K562 (cell line): ENCODE results near the gene SLBP. TPM values are rescaled to one million over a fixed set of nuclear protein-coding genes. Genes with fewer than 3 reads are reported as not detected.

Experiments
- ATAC-seq: fragments of 200-7000 bp; cut with Tn5 transposase; 3 replicates; pipeline ENCODE4 v1.9.1; 2020; ENCODE audit warnings: moderate library complexity
- BruUV-seq: library from RNA; stranded (reverse); fragments of 400-500 nt; replicated peaks from 2 replicates; lab custom pipeline; 2021; lab: Mats Ljungman, UMichigan
- CTCF ChIA-PET: fragments of 300-600 bp; formaldehyde crosslinking; extraction: SDS; loops from one replicate; lab custom pipeline; 2021; ENCODE audit warnings: low intra/inter-chr PET ratio; lab: Yijun Ruan, JAX
- POLR2A ChIA-PET: fragments of 300-600, 350-650 bp; sonication (Branson Sonifier 250); formaldehyde crosslinking; extraction: SDS; loops from one replicate; lab custom pipeline; 2021; ENCODE audit warnings: antibody characterized with exemption, inconsistent platforms; lab: Yijun Ruan, JAX
- DNase-seq, 4 experiments: peaks; one replicate each; pipeline versions ENCODE4 v3.0.0 to v3.0.0-alpha.2; 2011 to 2018; ENCODE audit warnings: low spot score in 3 of 4, mixed read lengths in 3 of 4; ENCODE audit errors: extremely low read depth in 1 of 4
- FAIRE-seq: peaks from 2 replicates; lab custom pipeline; 2011; peaks lifted over from hg19 to GRCh38; lab: Jason Lieb, UNC
- H2AFZ ChIP-seq: 2 replicates; pipeline ENCODE4 v1.6.0; 2011; ENCODE audit warnings: low read depth, low read length, control low read depth, inconsistent platforms
- H3K27ac ChIP-seq: fragments of 200-600 bp; 3 replicates; pipeline ENCODE4 v1.8.0; 2011; ENCODE audit warnings: low read depth, mild to moderate bottlenecking, control low read depth, inconsistent platforms, low read length, moderate library complexity, mixed read lengths; ENCODE audit errors: extremely low read depth
- H3K27me3 ChIP-seq, 2 experiments: fragments of 300-600 bp in 1 of 2; 2 replicates in 1 of 2; 3 replicates in 1 of 2; pipeline versions ENCODE4 v1.6.0 to v1.8.0; 2011; ENCODE audit warnings: inconsistent platforms in 2 of 2, low read length in 2 of 2, mild to moderate bottlenecking in 1 of 2, mixed read lengths in 1 of 2, moderate library complexity in 1 of 2; ENCODE audit not compliant: control insufficient read depth in 2 of 2, insufficient read depth in 2 of 2
- H3K36me3 ChIP-seq: fragments of 300-600 bp; 3 replicates; pipeline ENCODE4 v1.8.0; 2011; ENCODE audit warnings: mild to moderate bottlenecking, low read length, inconsistent platforms; ENCODE audit not compliant: control insufficient read depth, insufficient read depth
- H3K4me1 ChIP-seq, 2 experiments: fragments of 200-600 bp in 1 of 2; replicated peaks in 1 of 2; 2 replicates in 1 of 2; 3 replicates in 1 of 2; pipeline versions ENCODE4 v1.5.1 to v1.8.0; 2011; ENCODE audit warnings: inconsistent platforms in 2 of 2, low read length in 2 of 2, mild to moderate bottlenecking in 1 of 2, mixed read lengths in 1 of 2, moderate library complexity in 1 of 2; ENCODE audit not compliant: control insufficient read depth in 2 of 2, insufficient read depth in 2 of 2
- H3K4me2 ChIP-seq: 2 replicates; pipeline ENCODE4 v1.6.1; 2011; ENCODE audit warnings: low read length, control low read depth, inconsistent platforms, mixed read lengths; ENCODE audit not compliant: insufficient read depth
- H3K4me3 ChIP-seq: fragments of 200-600 bp; sonication (generic), shearing (Covaris generic); 2 replicates; pipeline ENCODE4 v1.5.1; 2016; ENCODE audit warnings: control low read depth, inconsistent platforms
- H3K79me2 ChIP-seq: fragments of 200-600 bp; 3 replicates; pipeline ENCODE4 v1.8.0; 2011; ENCODE audit warnings: low read length, inconsistent platforms; ENCODE audit not compliant: control insufficient read depth, insufficient read depth
- H3K9ac ChIP-seq, 2 experiments: 2 replicates each; pipeline versions ENCODE4 v1.6.0 to v1.6.1; 2011; ENCODE audit warnings: low read depth in 2 of 2, low read length in 2 of 2, control low read depth in 1 of 2, inconsistent platforms in 1 of 2, mild to moderate bottlenecking in 1 of 2, mixed read lengths in 1 of 2; ENCODE audit not compliant: insufficient read depth in 1 of 2
- H3K9me1 ChIP-seq: one replicate; pipeline ENCODE4 v1.6.0; 2011; ENCODE audit warnings: inconsistent platforms, mild to moderate bottlenecking, low read length, moderate library complexity; ENCODE audit not compliant: control insufficient read depth, insufficient read depth
- H3K9me3 ChIP-seq: replicated peaks from 2 replicates; pipeline ENCODE4 v1.5.1; 2011; ENCODE audit warnings: low read depth, low read length, inconsistent platforms; ENCODE audit not compliant: control insufficient read depth, insufficient read depth
- H4K20me1 ChIP-seq: replicated peaks from 2 replicates; pipeline ENCODE4 v1.6.1; 2011; ENCODE audit warnings: low read length, inconsistent platforms, mixed read lengths; ENCODE audit not compliant: control insufficient read depth, insufficient read depth
- E2F1 ChIP-seq: sonication (generic); formaldehyde crosslinking; IDR thresholded peaks from 2 replicates; pipeline ENCODE4 v1.8.1; 2023; ENCODE audit warnings: mild to moderate bottlenecking, missing genetic modification reagents, moderate library complexity
- GMEB1 ChIP-seq: fragments of 250-450 bp; sonication (Bioruptor Pico); IDR thresholded peaks from 2 replicates; pipeline ENCODE4 v1.4.0; 2020; ENCODE audit warnings: mild to moderate bottlenecking
- GTF3C2 ChIP-seq: IDR thresholded peaks from 3 replicates; pipeline ENCODE4 v1.6.1; 2011; ENCODE audit warnings: borderline replicate concordance, mild to moderate bottlenecking, moderate library complexity; ENCODE audit not compliant: insufficient read length; ENCODE audit errors: extremely low read depth
- SRSF7 ChIP-seq: fragments of 200-400 bp; formaldehyde crosslinking; optimal IDR thresholded peaks from 2 replicates; pipeline ENCODE3; 2017; ENCODE audit warnings: mild to moderate bottlenecking, low read depth, low read length
- TAL1 ChIP-seq: fragments of 450-650 bp; IDR thresholded peaks from 2 replicates; pipeline ENCODE4 v1.6.1; 2016; ENCODE audit warnings: mild to moderate bottlenecking
- ZSCAN29 ChIP-seq: fragments of 450-650 bp; IDR thresholded peaks from 2 replicates; pipeline ENCODE4 v1.6.1; 2017
- WGBS: fragments of 100-300 bp; shearing (Covaris generic); methylation state at CpG from one replicate; pipeline ENCODE4 v1.1.6; 2016; ENCODE audit warnings: low coverage, mixed read lengths; ENCODE audit not compliant: insufficient coverage; ENCODE audit errors: missing lambda C conversion rate; 5-methylcytosine and 5-hydroxymethylcytosine counted together
- in situ Hi-C: fragments of 300-500 bp; cut with MboI; formaldehyde crosslinking; loops from 4 replicates; pipeline ENCODE4 v1.15.0; 2018; ENCODE audit warnings: inconsistent platforms, mixed read lengths
- intact Hi-C: fragments of 100-400 bp; cut with micrococcal nuclease; formaldehyde crosslinking; loops from 2 replicates; pipeline ENCODE4 v1.14.2; 2022
- polyA plus RNA-seq, 8 experiments: library from polyadenylated mRNA; depleted of rRNA in 4 of 8; stranded (reverse) in 5 of 8; unstranded in 3 of 8; fragments of >200 nt; fragmentation: Nextera tagmentation in 2 of 8; fragmentation: Illumina TruSeq in 1 of 8; extraction: Ambion mirVana in 2 of 8; extraction: Trizol in 1 of 8; gene quantifications; 2 replicates each; pipeline versions ENCODE4 v1.2.1 to v1.2.3, GENCODE V29; 2011 to 2014; ENCODE audit warnings: inconsistent platforms in 1 of 8, missing spikeins in 1 of 8
- total RNA-seq, 7 experiments: library from RNA; depleted of rRNA in 6 of 7; stranded (reverse); fragments of >200 nt in 6 of 7; fragmentation: Illumina TruSeq in 2 of 7; extraction: Trizol in 2 of 7; gene quantifications; 2 replicates each; pipeline versions ENCODE4 v1.2.1 to v1.2.3, GENCODE V29; 2011 to 2021; ENCODE audit warnings: low replicate concordance in 1 of 7

The SLBP gene
- total and polyA plus RNA-seq, 9 of the 15 experiments (the other 6 are each of a cell fraction or from before 2014, with no cell fraction given), result 49.4 to 221 (median 162) TPM

- TF ChIP-seq GTF3C2, result no peak
- no peak for TF ChIP-seq ZSCAN29
- no peak for TF ChIP-seq SRSF7
- TF ChIP-seq TAL1, result no peak
- TF ChIP-seq, all 486 proteins: peak for 0
Measured at GRCh38 chr4:1656986-1657385, 55.1 kb downstream of the SLBP start (continued).

- intact Hi-C loops (no loop called here), in situ Hi-C loops (no loop called here)
- Histone ChIP-seq H3K4me3 (no peak overlapping the region), H3K9me3 (no peaks in the 10 kb centered on the region), H4K20me1 (peaks cover 6% of the 10 kb centered on the region), H3K9me1 (no peaks in the 10 kb centered on the region), H3K27me3 (peaks cover 0 to 11% of the 10 kb centered on the region in 2 experiments; a peak in 3 of 5 replicates), H3K9ac (no peak overlapping the region; a peak in 1 of 4 replicates), H3K27ac (no peak overlapping the region), H3K36me3 (no peaks in the 10 kb centered on the region), H2AFZ (no peak overlapping the region), H3K4me1 (peaks cover 0 to 48% of the 10 kb centered on the region in 2 experiments; a peak in 2 of 5 replicates), H3K4me2 (no peak overlapping the region), H3K79me2 (no peaks in the 10 kb centered on the region)
- ATAC-seq, result no peak
- no TSS peak for BruUV-seq
- no peak for FAIRE-seq
- 37% methylated on average over 5 of the region's 5 CpGs for WGBS
- TF ChIP-seq E2F1 (CRISPR knock-in tag) (no peak), GMEB1 (CRISPR knock-in tag) (no peak)
- CTCF ChIA-PET, result no interaction called here
- DNase-seq, result no peak
- POLR2A ChIA-PET, result interaction anchor here (0.6 kb wide), 1 partner anchor 14 kb away, joined by 3 read pairs; no protein-coding TSS in a partner anchor
Measured at GRCh38 chr4:1656132-1656531, 56.0 kb downstream of the SLBP start.
